ENCODE measurements around the gene ARHGAP24.
"Not testable (repeated sequence)": the region's sequence is repeated elsewhere in the genome, so short reads cannot be mapped to it uniquely, and the experiment has no call there.

ARHGAP24 gene

GRCh38 chr4:85867271-85867670 is 392.3 kb downstream of the ARHGAP24 start:
- no peak for DNase-seq

GRCh38 chr4:85869181-85869580 is 394.2 kb downstream of the ARHGAP24 start:
- DNase-seq, result no peak

GRCh38 chr4:85870298-85871083 is 395.5 kb downstream of the ARHGAP24 start:
- no peak for DNase-seq

GRCh38 chr4:85873566-85873965 is 398.6 kb downstream of the ARHGAP24 start:
- DNase-seq, result no peak

- no peak for DNase-seq
Measured at GRCh38 chr4:85879518-85879917, 404.6 kb downstream of the ARHGAP24 start.

- DNase-seq, result no peak
Measured at GRCh38 chr4:85883180-85883579, 408.2 kb downstream of the ARHGAP24 start.

- DNase-seq, result no peak
Measured at GRCh38 chr4:85884251-85884650, 409.3 kb downstream of the ARHGAP24 start.

- DNase-seq, result no peak
Measured at GRCh38 chr4:85886665-85887064, 411.7 kb downstream of the ARHGAP24 start.

- no peak for DNase-seq
Measured at GRCh38 chr4:85889314-85889713, 414.4 kb downstream of the ARHGAP24 start.

- DNase-seq, result no peak
Measured at GRCh38 chr4:85895755-85896154, 420.8 kb downstream of the ARHGAP24 start.

- no peak for DNase-seq
Measured at GRCh38 chr4:85898231-85898630, 423.3 kb downstream of the ARHGAP24 start.

- DNase-seq, result no peak
Measured at GRCh38 chr4:85901500-85901899, 426.6 kb downstream of the ARHGAP24 start.

- DNase-seq, result not testable (repeated sequence)
Measured at GRCh38 chr4:85902647-85903046, 427.7 kb downstream of the ARHGAP24 start.

GRCh38 chr4:85905761-85906160 is 430.8 kb downstream of the ARHGAP24 start:
- no peak for DNase-seq

GRCh38 chr4:85907001-85907400 is 432.1 kb downstream of the ARHGAP24 start:
- DNase-seq, result no peak

- no peak for DNase-seq
Measured at GRCh38 chr4:85909851-85910250, 434.9 kb downstream of the ARHGAP24 start.

GRCh38 chr4:85910985-85911384 is 436.0 kb downstream of the ARHGAP24 start:
- DNase-seq, result no peak

- DNase-seq, result no peak
Measured at GRCh38 chr4:85913931-85914694, 439.2 kb downstream of the ARHGAP24 start.

- not testable (repeated sequence) for DNase-seq
Measured at GRCh38 chr4:85915570-85915969, 440.6 kb downstream of the ARHGAP24 start.

GRCh38 chr4:85919200-85919887 is 444.4 kb downstream of the ARHGAP24 start:
- DNase-seq, result no peak

GRCh38 chr4:85925071-85925470 is 450.1 kb downstream of the ARHGAP24 start:
- no peak for DNase-seq

- no peak for DNase-seq
Measured at GRCh38 chr4:85928775-85929591, 454.0 kb downstream of the ARHGAP24 start.
